Umbilical cord (tissue), 2 donors: Measurements from ENCODE around the gene ZNF532. TPM values are rescaled to one million over a fixed set of nuclear protein-coding genes. Genes with fewer than 3 reads are reported as not detected.

Source experiments
- DNase-seq: peaks from one replicate; pipeline ENCODE4 v3.0.0-alpha.2; 2015; ENCODE audit warnings: low spot score
- total RNA-seq: library from RNA; depleted of rRNA; stranded (reverse); fragments of >200 nt; gene quantifications from one replicate; pipeline ENCODE4 v1.2.3, GENCODE V29; 2014; ENCODE audit warnings: low replicate concordance; ENCODE audit not compliant: insufficient read depth

The ZNF532 gene
- total RNA-seq, 1 donor from 2014 or later = 116 TPM

DNA sequence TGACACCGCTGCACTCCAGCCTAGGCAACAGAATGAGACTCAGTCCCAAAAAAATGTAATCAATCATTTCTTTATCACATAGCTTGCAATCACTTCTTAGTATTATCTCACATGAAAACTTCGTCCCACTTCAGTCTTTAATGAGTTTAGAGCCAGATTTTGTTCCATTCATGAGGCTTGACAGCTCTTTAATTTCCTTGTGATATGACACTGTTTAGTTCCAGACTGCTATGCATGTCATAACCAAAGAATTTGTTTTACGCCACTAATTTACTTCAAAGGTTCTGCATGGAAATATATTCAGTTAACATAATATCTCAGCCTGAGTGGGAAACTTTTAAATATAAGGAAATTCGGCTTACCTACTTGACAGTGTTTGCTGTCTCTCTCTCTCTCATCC, 113.1 kb downstream of the ZNF532 start:
- no peak for DNase-seq

GRCh38 chr18:58978916-58979315, 114.2 kb downstream of the ZNF532 start:
- DNase-seq = no peak

DNA sequence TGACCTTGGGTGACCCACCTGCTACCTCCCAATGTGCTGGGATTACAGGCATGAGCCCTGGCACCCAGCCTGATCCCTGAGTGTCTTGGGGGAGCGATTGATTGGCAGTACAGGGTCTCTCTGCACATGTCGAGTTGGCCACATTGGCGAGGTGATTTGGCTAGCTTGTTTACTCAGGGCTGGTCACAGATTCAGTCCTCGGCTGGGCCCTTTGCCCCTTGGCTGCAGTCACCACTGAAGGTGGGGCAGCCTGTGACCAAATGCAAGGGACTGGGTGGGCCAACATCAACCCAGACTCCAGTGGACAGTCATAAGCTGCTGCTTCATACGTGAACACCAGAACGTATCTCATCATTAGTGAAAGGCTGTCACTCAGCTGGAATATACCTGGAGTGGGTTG, 114.9 kb downstream of the ZNF532 start:
- DNase-seq = no peak

GRCh38 chr18:58980991-58981390, 116.3 kb downstream of the ZNF532 start:
- DNase-seq = no peak

DNA sequence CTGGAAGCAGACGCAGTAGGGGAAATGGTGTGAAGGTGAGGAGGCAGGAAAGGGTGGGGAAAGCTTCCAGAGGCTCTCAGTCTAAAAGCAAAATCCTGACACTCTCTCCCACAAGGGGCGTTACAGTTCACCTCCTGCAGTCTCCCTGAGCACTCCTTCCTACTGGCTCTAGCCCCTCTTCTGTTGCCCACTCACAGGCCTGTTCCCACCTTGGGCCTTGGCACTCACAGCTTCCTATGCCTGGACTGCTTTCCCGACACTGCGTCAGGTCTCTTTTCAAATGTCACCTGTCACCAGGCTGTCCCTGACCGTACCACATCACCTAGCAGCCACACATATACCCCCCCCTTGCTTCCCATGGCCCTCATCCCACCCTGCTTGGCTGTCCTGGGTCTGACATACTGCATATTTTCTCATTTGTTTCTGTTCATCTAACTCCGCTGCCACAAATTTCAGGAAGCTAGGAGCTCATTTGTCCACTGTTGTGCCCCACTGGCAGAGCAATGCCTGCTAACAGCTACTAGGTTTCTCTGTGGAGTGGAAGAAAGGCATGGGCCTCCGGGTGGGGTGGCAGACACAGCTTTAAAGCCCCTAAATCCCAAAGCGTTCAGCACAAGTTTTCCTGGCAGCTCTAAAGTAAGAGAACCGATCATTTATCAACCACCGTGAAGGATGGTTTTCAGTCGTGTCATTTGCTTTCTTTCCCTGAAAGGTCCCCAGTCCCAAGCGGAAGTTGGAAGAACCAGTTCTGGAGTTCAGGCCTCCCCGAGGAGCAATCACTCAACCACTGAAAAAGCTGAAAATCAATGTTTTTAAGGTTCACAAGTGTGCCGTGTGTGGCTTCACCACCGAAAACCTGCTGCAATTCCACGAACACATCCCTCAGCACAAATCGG, 118.8 kb downstream of the ZNF532 start:
- DNase-seq = peak; percentile 53

- no peak for DNase-seq
Measured at GRCh38 chr18:58988600-58988999, 123.9 kb downstream of the ZNF532 start.

- no peak for DNase-seq
Measured at GRCh38 chr18:58989184-58989759, 124.6 kb downstream of the ZNF532 start.

DNA sequence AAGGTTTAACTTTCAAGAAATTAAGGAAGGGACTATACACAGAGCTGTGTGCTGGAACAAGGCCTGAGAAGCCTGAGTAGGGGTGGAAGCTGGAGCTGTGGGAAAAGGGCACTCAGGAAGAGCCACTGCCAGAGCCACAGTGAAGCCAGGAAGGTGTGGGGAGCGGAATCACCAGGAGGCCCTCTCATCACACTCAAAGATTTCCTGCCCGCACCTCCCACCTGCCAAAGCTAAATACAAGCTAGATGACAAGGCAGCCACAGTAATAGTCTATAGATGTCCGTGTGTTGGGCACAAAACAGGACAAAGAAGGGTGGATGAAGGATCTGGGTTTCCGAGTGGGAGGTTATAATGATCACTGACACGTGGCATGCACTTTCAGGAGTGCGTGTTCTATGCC, 126.0 kb downstream of the ZNF532 start:
- DNase-seq = no peak

DNA sequence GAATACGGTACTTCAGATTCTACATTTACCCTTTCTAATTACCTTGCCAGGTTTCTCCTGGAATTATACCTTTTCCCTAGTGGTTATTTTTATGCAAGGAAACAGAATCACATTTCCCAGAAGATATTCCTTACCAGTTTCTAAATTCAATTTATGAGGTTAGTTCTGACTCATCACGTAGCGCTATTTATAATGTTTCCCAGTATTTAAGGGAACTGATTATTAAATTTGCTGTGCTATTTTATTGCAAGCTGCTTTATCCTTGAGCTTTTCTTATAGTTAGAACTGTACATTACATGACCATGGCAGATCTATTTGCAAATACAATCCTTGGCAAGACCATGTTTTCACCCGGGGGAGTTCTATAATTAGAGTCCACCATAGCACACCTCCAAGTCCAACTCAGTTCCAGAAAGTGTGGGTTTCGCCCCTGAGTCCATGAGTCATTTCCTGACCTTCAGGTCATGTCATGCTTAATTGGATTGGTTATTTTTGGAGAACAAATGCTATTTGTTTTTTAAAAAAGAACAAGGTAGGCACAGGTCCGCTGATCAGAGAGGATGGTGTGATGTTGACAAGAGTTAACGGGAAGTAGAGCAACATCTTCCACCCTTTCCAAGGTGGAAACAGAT, 126.6 kb downstream of the ZNF532 start:
- DNase-seq = no peak

- DNase-seq = no peak
Measured at GRCh38 chr18:58992301-58993231, 127.9 kb downstream of the ZNF532 start.

DNA sequence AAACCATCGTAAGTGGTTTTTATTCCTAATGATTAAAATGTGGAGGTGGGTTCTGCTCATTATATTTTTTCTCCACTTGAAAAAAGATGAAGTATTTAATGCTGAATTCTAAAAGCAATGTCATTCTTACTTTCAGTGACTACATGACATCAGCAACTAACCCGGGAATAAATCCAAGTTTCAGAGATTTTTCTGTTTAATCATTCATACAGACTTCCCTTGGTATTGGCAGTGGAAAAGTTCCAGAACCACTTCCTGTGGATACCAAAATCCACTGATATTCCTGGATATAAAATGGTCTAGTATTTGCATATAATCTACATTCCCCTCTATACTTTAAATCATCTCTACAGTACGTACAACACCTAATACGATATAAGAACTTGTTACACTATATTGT, 128.6 kb downstream of the ZNF532 start:
- DNase-seq = peak; percentile 75

GRCh38 chr18:58995663-58996062, 131.0 kb downstream of the ZNF532 start:
- DNase-seq = no peak

- DNase-seq = peak; percentile 65
Measured at GRCh38 chr18:58996131-58996641, 131.5 kb downstream of the ZNF532 start.

- DNase-seq = no peak
Measured at GRCh38 chr18:58996696-58997095, 132.0 kb downstream of the ZNF532 start.

- no peak for DNase-seq
Measured at GRCh38 chr18:58997811-58998337, 133.2 kb downstream of the ZNF532 start.

DNA sequence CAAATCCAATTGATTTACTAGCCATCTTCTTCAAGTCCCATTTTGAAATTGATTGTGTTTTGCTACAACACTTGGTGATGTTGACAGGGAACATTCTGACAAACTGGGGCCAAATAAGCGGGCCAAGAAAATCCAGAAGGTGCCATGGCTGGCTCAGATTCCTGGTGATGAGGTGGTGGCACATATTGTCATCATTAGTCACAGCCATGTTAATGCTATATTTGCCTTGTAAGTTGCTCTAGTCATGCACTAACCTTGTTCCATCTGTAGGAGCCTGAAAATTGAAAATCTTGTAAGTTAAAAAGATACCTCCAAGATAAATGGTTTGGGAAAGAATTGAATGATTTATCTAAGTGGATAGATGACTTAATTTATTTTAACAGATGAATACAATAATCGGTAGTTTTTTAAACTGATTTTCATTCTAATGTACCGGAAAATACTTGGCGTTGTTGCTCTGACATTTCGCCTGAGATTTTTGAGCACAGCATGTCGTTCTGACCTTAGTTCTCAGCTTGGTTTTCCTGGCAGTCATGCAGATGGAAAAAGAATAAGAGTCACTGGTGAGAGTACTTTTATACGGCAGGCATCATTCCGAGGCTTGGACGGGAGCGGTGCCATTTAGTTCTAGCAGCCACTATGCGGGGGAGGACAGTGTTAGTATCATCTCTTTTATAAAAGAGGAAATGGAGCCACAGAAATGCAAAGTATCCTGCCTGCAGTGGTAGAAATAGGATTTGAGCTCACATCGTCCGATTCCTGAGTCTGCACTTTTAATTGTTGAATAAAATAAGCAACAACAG, 133.9 kb downstream of the ZNF532 start:
- DNase-seq = no peak

- no peak for DNase-seq
Measured at GRCh38 chr18:59001166-59001565, 136.5 kb downstream of the ZNF532 start.

DNA sequence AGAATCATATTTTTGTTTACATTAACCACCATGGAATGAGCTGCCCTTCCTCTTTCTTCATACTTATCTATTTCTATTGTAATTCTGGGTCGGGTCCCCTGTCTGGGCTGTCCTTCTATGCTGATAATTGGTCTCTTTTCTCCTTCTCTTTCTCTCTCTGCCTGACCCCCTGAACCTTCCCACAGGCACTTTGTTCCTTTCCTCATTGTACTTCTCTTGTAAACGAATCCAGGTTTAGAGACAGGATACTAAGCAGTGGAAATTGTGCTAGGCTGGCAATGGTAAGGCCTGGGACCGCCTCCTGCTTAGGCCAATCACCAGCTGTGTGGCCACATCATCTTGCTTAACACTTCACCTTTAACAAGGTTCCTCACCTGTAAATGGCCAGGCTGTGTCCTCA, 137.0 kb downstream of the ZNF532 start:
- no peak for DNase-seq

- no peak for DNase-seq
Measured at GRCh38 chr18:59002974-59003594, 138.4 kb downstream of the ZNF532 start.

DNA sequence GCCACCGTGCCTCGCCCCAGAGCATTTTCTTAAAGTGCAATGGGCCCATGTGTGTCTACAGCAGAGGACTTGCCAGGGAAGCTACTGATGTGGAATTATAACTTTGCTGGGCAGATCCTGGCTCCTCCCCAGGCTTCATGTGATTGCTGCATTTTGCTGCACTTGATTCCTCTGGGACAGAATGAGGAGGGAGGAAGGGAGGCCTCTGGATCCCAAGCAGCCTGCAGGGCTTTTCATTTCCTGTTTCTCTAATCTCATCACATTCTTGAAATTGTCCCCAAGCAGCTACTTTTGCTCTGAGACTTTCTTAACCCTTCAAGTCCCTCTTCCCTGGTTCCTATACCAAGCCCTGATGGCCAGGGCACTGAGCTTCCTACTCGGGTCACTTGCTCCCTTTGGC, 140.6 kb downstream of the ZNF532 start:
- DNase-seq = peak; percentile 81
